B cell (primary cell): ENCODE measurements around the gene TENM4. TPM values are rescaled to one million over a fixed set of nuclear protein-coding genes. Genes with fewer than 3 reads are reported as not detected.

ENCODE experiments used
- ATAC-seq: fragments of 200-7000 bp; cut with Tn5 transposase; one replicate; pipeline ENCODE4 v1.10.0; 2021; ENCODE audit warnings: low read depth, mild to moderate bottlenecking, moderate number of reproducible peaks, moderate library complexity
- CTCF ChIA-PET: fragments of 350-600 bp; sonication (Branson Sonifier 250); formaldehyde crosslinking; loops from one replicate; lab custom pipeline; 2021; ENCODE audit warnings: antibody characterized with exemption, inconsistent platforms; lab: Charles Lee
- POLR2A ChIA-PET: fragments of 350-600 bp; sonication (Branson Sonifier 250); formaldehyde crosslinking; loops from one replicate; lab custom pipeline; 2021; ENCODE audit warnings: antibody characterized with exemption; lab: Charles Lee
- DNase-seq: peaks from one replicate; pipeline ENCODE4 v3.0.0; 2013
- H2AFZ ChIP-seq: 2 replicates; pipeline ENCODE4 v1.6.1; 2012; ENCODE audit warnings: mild to moderate bottlenecking, low read depth, low read length; ENCODE audit not compliant: insufficient read depth, poor library complexity, severe bottlenecking
- H3K27ac ChIP-seq, 2 donors: 1 replicate in 1 of 2; 2 replicates in 1 of 2; pipeline ENCODE4 v1.5.1; 2012 to 2013; ENCODE audit warnings: low read length in 2 of 2, mild to moderate bottlenecking in 2 of 2, moderate library complexity in 1 of 2
- H3K27me3 ChIP-seq, 4 experiments: fragments of 200-600 bp in 1 of 4; sonication (generic) in 1 of 4; replicated peaks in 1 of 4; 1 replicate in 2 of 4; 2 replicates in 2 of 4; pipeline versions ENCODE4 v1.6.1 to v1.7.0; 2013 to 2016; ENCODE audit warnings: low read length in 3 of 4, mild to moderate bottlenecking in 2 of 4, mixed read lengths in 1 of 4, moderate library complexity in 1 of 4; ENCODE audit not compliant: insufficient read depth in 4 of 4, control insufficient read depth in 3 of 4; ENCODE audit errors: control extremely low read depth in 1 of 4
- H3K36me3 ChIP-seq, 2 experiments: replicated peaks in 1 of 2; 1 replicate in 1 of 2; 2 replicates in 1 of 2; pipeline versions ENCODE4 v1.6.1 to v1.7.1; 2013; ENCODE audit warnings: low read length in 1 of 2; ENCODE audit not compliant: insufficient read depth in 2 of 2, control insufficient read depth in 1 of 2; ENCODE audit errors: control extremely low read depth in 1 of 2, extremely low read depth in 1 of 2
- H3K4me1 ChIP-seq, 2 donors: fragments of 200-600 bp in 1 of 2; sonication (generic) in 1 of 2; 1 replicate in 1 of 2; 2 replicates in 1 of 2; pipeline versions ENCODE4 v1.5.1 to v1.6.1; 2013 to 2017; ENCODE audit warnings: low read length in 2 of 2; ENCODE audit not compliant: control insufficient read depth in 2 of 2, insufficient read depth in 2 of 2
- H3K4me2 ChIP-seq: replicated peaks from 2 replicates; pipeline ENCODE3; 2012; ENCODE audit warnings: mild to moderate bottlenecking, low read depth, low read length; ENCODE audit not compliant: poor library complexity, severe bottlenecking
- H3K4me3 ChIP-seq, 5 experiments: fragments of 200-600 bp in 1 of 5; sonication (generic) in 1 of 5; 1 replicate in 3 of 5; 2 replicates in 2 of 5; pipeline versions ENCODE4 v1.5.1 to v1.7.0; 2011 to 2016; ENCODE audit warnings: low read length in 4 of 5, mild to moderate bottlenecking in 4 of 5, low read depth in 2 of 5, control low read depth in 1 of 5, moderate library complexity in 1 of 5; ENCODE audit not compliant: insufficient read depth in 1 of 5; ENCODE audit errors: control extremely low read depth in 1 of 5, extremely low read depth in 1 of 5
- H3K79me2 ChIP-seq: fragments of 200-600 bp; sonication (generic); one replicate; pipeline ENCODE4 v1.6.0; 2016; ENCODE audit warnings: low read length; ENCODE audit not compliant: control insufficient read depth, insufficient read depth
- H3K9ac ChIP-seq: fragments of 200-600 bp; sonication (generic); 2 replicates; pipeline ENCODE4 v1.6.1; 2017; ENCODE audit warnings: mild to moderate bottlenecking, low read length, moderate library complexity
- H3K9me3 ChIP-seq, 3 donors: one replicate each; pipeline versions ENCODE4 v1.6.1 to v1.7.1; 2013; ENCODE audit warnings: low read length in 2 of 3; ENCODE audit not compliant: control insufficient read depth in 2 of 3, insufficient read depth in 1 of 3; ENCODE audit errors: control extremely low read depth in 1 of 3
- H4K20me1 ChIP-seq: 2 replicates; pipeline ENCODE4 v1.6.0; 2012; ENCODE audit warnings: mild to moderate bottlenecking, low read length; ENCODE audit not compliant: insufficient read depth, control insufficient read depth, poor library complexity, severe bottlenecking
- H3K27ac Mint-ChIP-seq: one replicate; pipeline ENCODE4 v1.8.0; 2021; ENCODE audit warnings: mixed read lengths
- H3K27me3 Mint-ChIP-seq: one replicate; pipeline ENCODE4 v1.8.0; 2021; ENCODE audit warnings: mixed read lengths
- H3K4me1 Mint-ChIP-seq: one replicate; pipeline ENCODE4 v1.8.0; 2021; ENCODE audit warnings: mixed read lengths
- H3K4me3 Mint-ChIP-seq: one replicate; pipeline ENCODE4 v1.8.0; 2021; ENCODE audit warnings: mixed read lengths
- H3K9me3 Mint-ChIP-seq: one replicate; pipeline ENCODE4 v1.8.0; 2022; ENCODE audit warnings: mixed read lengths; ENCODE audit not compliant: insufficient read depth
- CTCF ChIP-seq: fragments of 200-600 bp; IDR thresholded peaks from one replicate; pipeline ENCODE4 v1.8.0; 2022; ENCODE audit warnings: antibody characterized with exemption, mild to moderate bottlenecking
- EZH2 ChIP-seq: IDR thresholded peaks from 2 replicates; pipeline ENCODE4 v1.6.1; 2012; ENCODE audit warnings: borderline replicate concordance, low read depth, mild to moderate bottlenecking, moderate library complexity, low read length; ENCODE audit not compliant: insufficient read depth, poor library complexity, severe bottlenecking
- WGBS: methylation state at CpG from one replicate; pipeline ENCODE4 v1.1.5; 2013; ENCODE audit warnings: missing lambda C conversion rate; ENCODE audit not compliant: insufficient coverage; 5-methylcytosine and 5-hydroxymethylcytosine counted together
- intact Hi-C: fragments of 100-400 bp; cut with micrococcal nuclease; formaldehyde crosslinking; loops from one replicate; pipeline ENCODE4 v1.10.0; 2022
- polyA plus RNA-seq: library from polyadenylated mRNA; depleted of rRNA; stranded (reverse); fragments of >200 nt; gene quantifications from 2 replicates; pipeline ENCODE4 v1.2.3, GENCODE V29; 2012
- total RNA-seq, 2 donors: library from RNA; stranded (reverse); fragments of 120-200 nt in 1 of 2; gene quantifications; 1 replicate in 1 of 2; 2 replicates in 1 of 2; pipeline versions ENCODE4 v1.2.3 to v1.2.4, GENCODE V29; 2013 to 2022

The TENM4 gene
- total and polyA plus RNA-seq, 2 donors (not counting 1 experiment from before 2014, with no cell fraction given) = 0.09 to 5.7 TPM

- no peak for DNase-seq
- POLR2A ChIA-PET = no interaction called here
- Histone ChIP-seq H3K9ac (no peak overlapping the region), H3K4me1 (no peaks in the 10 kb centered on the region), H3K27me3 (peaks cover 0 to 9% (median 3%) of the 10 kb centered on the region in 4 experiments), H3K36me3 (no peaks in the 10 kb centered on the region), H3K27ac (no peak overlapping the region), H3K79me2 (no peaks in the 10 kb centered on the region), H3K4me3 (no peak overlapping the region), H3K9me3 (no peaks in the 10 kb centered on the region), H3K4me2 (no peak overlapping the region), H4K20me1 (no peaks in the 10 kb centered on the region), H2AFZ (no peak overlapping the region)
- no peak overlapping the region for H3K27ac Mint-ChIP-seq
- H3K9me3 Mint-ChIP-seq = no peaks in the 10 kb centered on the region
- intact Hi-C loops = no loop called here
- WGBS = 37% methylated on average over 3 of the region's 5 CpGs
- H3K4me1 Mint-ChIP-seq = no peaks in the 10 kb centered on the region
- ATAC-seq = no peak
- no peak overlapping the region for H3K4me3 Mint-ChIP-seq
- no peak for TF ChIP-seq EZH2
- TF ChIP-seq CTCF = no peak
- CTCF ChIA-PET = interaction anchor here (5.6 kb wide), 1 partner anchor 35 kb away, joined by 32 read pairs; no protein-coding TSS in a partner anchor
- H3K27me3 Mint-ChIP-seq = peaks cover 39% of the 10 kb centered on the region
Observed at GRCh38 chr11:79458709-79459108, 17.9 kb upstream of the TENM4 start.

- no peaks in the 10 kb centered on the region for H4K20me1 ChIP-seq
- no peak overlapping the region for H3K27ac ChIP-seq
- intact Hi-C loops = no loop called here
- H3K9ac ChIP-seq = no peak overlapping the region
- H3K9me3 ChIP-seq = no peaks in the 10 kb centered on the region
- TF ChIP-seq CTCF (no peak), EZH2 (no peak)
- H3K36me3 ChIP-seq = no peaks in the 10 kb centered on the region
- H3K27me3 Mint-ChIP-seq = peaks cover 35% of the 10 kb centered on the region
- H3K4me2 ChIP-seq = no peak overlapping the region
- CTCF ChIA-PET = interaction anchor here (5.6 kb wide), 1 partner anchor 37 kb away, joined by 32 read pairs; no protein-coding TSS in a partner anchor
- 27% methylated on average over 4 of the region's 4 CpGs for WGBS
- no peak overlapping the region for H3K4me3 ChIP-seq
- no peaks in the 10 kb centered on the region for H3K4me1 ChIP-seq
- no peak overlapping the region for H3K27ac Mint-ChIP-seq
- POLR2A ChIA-PET = no interaction called here
- H3K79me2 ChIP-seq = no peaks in the 10 kb centered on the region
- no peak overlapping the region for H2AFZ ChIP-seq
- H3K4me1 Mint-ChIP-seq = no peaks in the 10 kb centered on the region
- DNase-seq (no peak), ATAC-seq (no peak)
- H3K9me3 Mint-ChIP-seq = no peaks in the 10 kb centered on the region
- H3K4me3 Mint-ChIP-seq = no peak overlapping the region
- H3K27me3 ChIP-seq = peaks cover 0 to 9% (median 4%) of the 10 kb centered on the region in 4 experiments
Observed at GRCh38 chr11:79456501-79456900, 15.7 kb upstream of the TENM4 start.
